ENCODE measurements around the gene DAPK1.

DNA sequence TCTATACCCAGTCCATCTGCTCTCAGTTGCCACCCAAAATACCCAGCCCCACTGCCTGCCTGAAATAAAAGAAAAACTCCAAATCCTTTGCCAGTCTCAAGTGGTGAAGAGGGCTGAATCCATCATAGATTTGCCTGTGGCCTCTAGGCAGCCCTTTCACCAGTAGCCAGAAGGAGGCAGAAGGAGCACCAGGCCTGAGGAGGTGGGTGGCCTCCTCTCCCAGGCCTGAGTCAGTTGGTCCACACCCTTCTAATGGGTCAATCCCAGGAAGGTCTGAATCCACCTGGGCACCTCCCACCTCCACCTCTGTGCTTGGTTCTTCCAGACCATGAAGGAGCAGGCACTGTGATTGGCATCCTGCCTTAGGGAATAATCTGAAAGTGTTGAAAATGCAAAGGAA lies 97.0 kb downstream of the DAPK1 start:
- no peak for TF ChIP-seq POLR2A (IDR thresholded peaks at IDR 0.05; ENCODE audit: low read length)
- no peak for TF ChIP-seq GATA1 (IDR thresholded peaks at IDR 0.05; ENCODE audit: low read depth, low read length)

Measured in erythroblast (primary cell).